Body of pancreas (tissue), 4 donors: ENCODE data around the gene LMO7.

ENCODE experiments used
- POLR2A ChIP-seq, 3 donors: fragments of 450-650 bp; IDR thresholded peaks; one replicate each; pipeline ENCODE4 v1.6.1; 2016; ENCODE audit warnings: antibody characterized with exemption in 3 of 3, mild to moderate bottlenecking in 2 of 3
- TF ChIP-seq, protein P1 (sequence below), 7 experiments: fragments of 450-650 bp in 4 of 7; fragments of 200-600 bp in 3 of 7; sonication (generic) in 3 of 7; IDR thresholded peaks; one replicate each; pipeline ENCODE4 v1.5.1; 2016 to 2019; ENCODE audit warnings: antibody characterized with exemption in 7 of 7

DNA sequence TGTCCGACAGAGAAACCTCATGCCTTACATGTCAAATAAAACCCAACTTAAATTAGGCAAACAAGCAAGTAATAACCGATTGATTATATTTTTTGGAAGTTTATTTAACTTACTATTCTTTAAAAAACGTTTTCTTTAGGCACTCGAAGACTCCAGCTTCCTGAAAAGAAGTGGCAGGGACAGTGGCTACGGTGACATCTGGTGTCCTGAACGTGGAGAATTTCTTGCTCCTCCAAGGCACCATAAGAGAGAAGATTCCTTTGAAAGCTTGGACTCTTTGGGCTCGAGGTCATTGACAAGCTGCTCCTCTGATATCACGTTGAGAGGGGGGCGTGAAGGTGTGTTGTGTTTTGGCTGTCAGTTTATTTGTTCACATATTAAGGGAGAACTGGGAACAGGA lies 164.4 kb downstream of the LMO7 start:
- TF ChIP-seq, protein P1, sequence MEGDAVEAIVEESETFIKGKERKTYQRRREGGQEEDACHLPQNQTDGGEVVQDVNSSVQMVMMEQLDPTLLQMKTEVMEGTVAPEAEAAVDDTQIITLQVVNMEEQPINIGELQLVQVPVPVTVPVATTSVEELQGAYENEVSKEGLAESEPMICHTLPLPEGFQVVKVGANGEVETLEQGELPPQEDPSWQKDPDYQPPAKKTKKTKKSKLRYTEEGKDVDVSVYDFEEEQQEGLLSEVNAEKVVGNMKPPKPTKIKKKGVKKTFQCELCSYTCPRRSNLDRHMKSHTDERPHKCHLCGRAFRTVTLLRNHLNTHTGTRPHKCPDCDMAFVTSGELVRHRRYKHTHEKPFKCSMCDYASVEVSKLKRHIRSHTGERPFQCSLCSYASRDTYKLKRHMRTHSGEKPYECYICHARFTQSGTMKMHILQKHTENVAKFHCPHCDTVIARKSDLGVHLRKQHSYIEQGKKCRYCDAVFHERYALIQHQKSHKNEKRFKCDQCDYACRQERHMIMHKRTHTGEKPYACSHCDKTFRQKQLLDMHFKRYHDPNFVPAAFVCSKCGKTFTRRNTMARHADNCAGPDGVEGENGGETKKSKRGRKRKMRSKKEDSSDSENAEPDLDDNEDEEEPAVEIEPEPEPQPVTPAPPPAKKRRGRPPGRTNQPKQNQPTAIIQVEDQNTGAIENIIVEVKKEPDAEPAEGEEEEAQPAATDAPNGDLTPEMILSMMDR (IDR thresholded peaks at IDR 0.05), result no peak
- TF ChIP-seq POLR2A (IDR thresholded peaks at IDR 0.05), result no peak
